H1 (cell line): ENCODE results near the gene USH1G. TPM values are rescaled to one million over a fixed set of nuclear protein-coding genes. Genes with fewer than 3 reads are reported as not detected.

Experiments
- CTCF ChIA-PET: fragments of 300-600 bp; sonication (Branson Sonifier 250); formaldehyde crosslinking; loops from one replicate; lab custom pipeline; 2021; ENCODE audit not compliant: partially characterized antibody; lab: Charles Lee
- POLR2A ChIA-PET: fragments of 300-600 bp; sonication (Branson Sonifier 250); formaldehyde crosslinking; loops from one replicate; lab custom pipeline; 2021; ENCODE audit warnings: inconsistent platforms; ENCODE audit not compliant: partially characterized antibody; lab: Charles Lee
- DNase-seq, 2 experiments: peaks; one replicate each; pipeline versions ENCODE4 v3.0.0 to v3.0.0-alpha.2; 2010 to 2022; ENCODE audit warnings: low spot score in 2 of 2, low read depth in 1 of 2, mixed read lengths in 1 of 2
- FAIRE-seq: peaks from 2 replicates; lab custom pipeline; 2011; peaks lifted over from hg19 to GRCh38; lab: Jason Lieb, UNC
- H2AFZ ChIP-seq: 2 replicates; pipeline ENCODE4 v1.8.1; 2012; ENCODE audit warnings: low read length, inconsistent platforms
- H2AK5ac ChIP-seq: 2 replicates; pipeline ENCODE4 v1.6.1; 2013; ENCODE audit warnings: low read depth, low read length
- H2BK120ac ChIP-seq: replicated peaks from 2 replicates; pipeline ENCODE3; 2013; ENCODE audit warnings: low read depth, low read length, inconsistent platforms
- H2BK12ac ChIP-seq: 2 replicates; pipeline ENCODE4 v1.6.1; 2013; ENCODE audit warnings: low read depth, low read length
- H2BK15ac ChIP-seq: 2 replicates; pipeline ENCODE4 v1.6.1; 2013; ENCODE audit warnings: low read length
- H2BK20ac ChIP-seq: 2 replicates; pipeline ENCODE4 v1.6.1; 2013; ENCODE audit warnings: low read length
- H2BK5ac ChIP-seq: 2 replicates; pipeline ENCODE4 v1.6.1; 2013; ENCODE audit warnings: low read depth, low read length
- H3K14ac ChIP-seq: 2 replicates; pipeline ENCODE4 v1.6.1; 2013; ENCODE audit warnings: inconsistent platforms; ENCODE audit not compliant: insufficient read length
- H3K18ac ChIP-seq: 2 replicates; pipeline ENCODE4 v1.6.1; 2013; ENCODE audit warnings: low read length; ENCODE audit errors: extremely low read depth
- H3K23ac ChIP-seq: 2 replicates; pipeline ENCODE4 v1.6.1; 2013; ENCODE audit warnings: inconsistent platforms; ENCODE audit not compliant: insufficient read length
- H3K23me2 ChIP-seq: 2 replicates; pipeline ENCODE4 v1.6.1; 2013; ENCODE audit warnings: low read depth, low read length
- H3K27ac ChIP-seq: 2 replicates; pipeline ENCODE4 v1.6.1; 2011; ENCODE audit warnings: low read depth, low read length, inconsistent platforms
- H3K27me3 ChIP-seq, 4 experiments: replicated peaks in 1 of 4; 1 replicate in 1 of 4; 2 replicates in 3 of 4; pipeline versions ENCODE4 v1.6.1 to v1.8.1; 2011 to 2013; ENCODE audit warnings: low read length in 3 of 4, mild to moderate bottlenecking in 3 of 4, inconsistent platforms in 2 of 4, mixed read lengths in 2 of 4, moderate library complexity in 1 of 4; ENCODE audit not compliant: control insufficient read depth in 3 of 4, insufficient read depth in 3 of 4; ENCODE audit errors: extremely low read depth in 1 of 4
- H3K36me3 ChIP-seq, 4 experiments: 2 replicates each; pipeline versions ENCODE4 v1.6.1 to v1.8.1; 2011 to 2013; ENCODE audit warnings: mild to moderate bottlenecking in 4 of 4, low read length in 3 of 4, moderate library complexity in 2 of 4, control low read depth in 1 of 4, inconsistent platforms in 1 of 4; ENCODE audit not compliant: insufficient read depth in 4 of 4, control insufficient read depth in 2 of 4
- H3K4ac ChIP-seq: replicated peaks from 2 replicates; pipeline ENCODE3; 2013; ENCODE audit warnings: low read length, low read depth, mixed read lengths, inconsistent platforms; ENCODE audit not compliant: insufficient read length
- H3K4me1 ChIP-seq, 4 experiments: replicated peaks in 1 of 4; 1 replicate in 1 of 4; 2 replicates in 3 of 4; pipeline versions ENCODE4 v1.6.1 to v1.8.1; 2011 to 2013; ENCODE audit warnings: low read length in 3 of 4, inconsistent platforms in 2 of 4, mixed read lengths in 1 of 4; ENCODE audit not compliant: insufficient read depth in 4 of 4, control insufficient read depth in 3 of 4
- H3K4me2 ChIP-seq, 2 experiments: 2 replicates each; pipeline versions ENCODE4 v1.6.1 to v1.8.1; 2011 to 2013; ENCODE audit warnings: low read depth in 2 of 2, low read length in 2 of 2, control low read depth in 1 of 2, inconsistent platforms in 1 of 2, mild to moderate bottlenecking in 1 of 2; ENCODE audit not compliant: insufficient read depth in 1 of 2
- H3K4me3 ChIP-seq, 4 experiments: fragments of 200-600, 300-600 bp in 1 of 4; sonication (generic), shearing (Covaris generic), sonication (Bioruptor Twin) in 1 of 4; 2 replicates each; pipeline versions ENCODE4 v1.5.1 to v1.8.1; 2011 to 2016; ENCODE audit warnings: low read length in 4 of 4, low read depth in 3 of 4, control low read depth in 2 of 4, inconsistent platforms in 2 of 4, mild to moderate bottlenecking in 2 of 4, mixed read lengths in 1 of 4, moderate library complexity in 1 of 4; ENCODE audit not compliant: insufficient read depth in 2 of 4; ENCODE audit errors: extremely low read depth in 1 of 4
- H3K56ac ChIP-seq: replicated peaks from 2 replicates; pipeline ENCODE3; 2013; ENCODE audit warnings: low read depth, mild to moderate bottlenecking, mixed read lengths, low read length, inconsistent platforms; ENCODE audit not compliant: insufficient read length
- H3K79me1 ChIP-seq: 2 replicates; pipeline ENCODE4 v1.6.1; 2013; ENCODE audit warnings: low read depth, low read length, control low read depth
- H3K79me2 ChIP-seq, 2 experiments: 2 replicates each; pipeline versions ENCODE4 v1.6.1 to v1.8.1; 2012 to 2013; ENCODE audit warnings: low read length in 2 of 2, mild to moderate bottlenecking in 2 of 2, inconsistent platforms in 1 of 2; ENCODE audit not compliant: insufficient read depth in 2 of 2, control insufficient read depth in 1 of 2
- H3K9ac ChIP-seq, 4 experiments: replicated peaks in 1 of 4; 1 replicate in 1 of 4; 2 replicates in 3 of 4; pipeline versions ENCODE4 v1.6.1 to v1.8.1; 2011 to 2013; ENCODE audit warnings: low read depth in 3 of 4, low read length in 3 of 4, control low read depth in 2 of 4, mild to moderate bottlenecking in 2 of 4, moderate library complexity in 2 of 4, inconsistent platforms in 1 of 4; ENCODE audit errors: extremely low read depth in 1 of 4
- H3K9me3 ChIP-seq, 2 experiments: 2 replicates each; pipeline versions ENCODE4 v1.6.1 to v1.8.1; 2012 to 2013; ENCODE audit warnings: mild to moderate bottlenecking in 2 of 2, moderate library complexity in 2 of 2, control low read depth in 1 of 2, inconsistent platforms in 1 of 2, low read depth in 1 of 2, low read length in 1 of 2, mixed read lengths in 1 of 2; ENCODE audit not compliant: insufficient read depth in 2 of 2
- H4K20me1 ChIP-seq, 2 experiments: replicated peaks in 1 of 2; 2 replicates each; pipeline versions ENCODE3 to v1.8.1; 2011 to 2013; ENCODE audit warnings: inconsistent platforms in 2 of 2, low read length in 2 of 2, mild to moderate bottlenecking in 1 of 2; ENCODE audit not compliant: insufficient read depth in 2 of 2, control insufficient read depth in 1 of 2
- H4K5ac ChIP-seq: 2 replicates; pipeline ENCODE4 v1.6.1; 2013; ENCODE audit warnings: low read length, low read depth, mixed read lengths, inconsistent platforms; ENCODE audit not compliant: insufficient read length
- H4K8ac ChIP-seq: 2 replicates; pipeline ENCODE4 v1.8.0; 2013; ENCODE audit warnings: mild to moderate bottlenecking, moderate library complexity, low read length, inconsistent platforms; ENCODE audit not compliant: insufficient read depth; ENCODE audit errors: extremely low read depth
- H4K91ac ChIP-seq: replicated peaks from 2 replicates; pipeline ENCODE3; 2013; ENCODE audit warnings: low read length, mixed read lengths, inconsistent platforms; ENCODE audit not compliant: insufficient read length
- ATF3 ChIP-seq: IDR thresholded peaks from 2 replicates; pipeline ENCODE4 v1.6.1; 2011; ENCODE audit warnings: low read depth, mild to moderate bottlenecking, low read length; ENCODE audit not compliant: insufficient read depth
- CTCF ChIP-seq, 3 experiments: IDR thresholded peaks; 1 replicate in 2 of 3; 2 replicates in 1 of 3; pipeline versions ENCODE4 v1.5.1 to v1.6.1; 2011; ENCODE audit warnings: low read length in 3 of 3, mild to moderate bottlenecking in 3 of 3, inconsistent platforms in 2 of 3, low read depth in 1 of 3, moderate library complexity in 1 of 3; ENCODE audit not compliant: insufficient read depth in 1 of 3; ENCODE audit errors: control extremely low read depth in 1 of 3
- WGBS, 2 experiments: shearing (Covaris generic) in 1 of 2; methylation state at CpG; one replicate each; pipeline versions ENCODE4 v1.1.6 to v1.1.7; 2013 to 2015; ENCODE audit warnings: low lambda C conversion rate in 2 of 2, mixed read lengths in 2 of 2, inconsistent platforms in 1 of 2, low coverage in 1 of 2, missing lambda C conversion rate in 1 of 2; ENCODE audit not compliant: insufficient replicate concordance in 2 of 2, insufficient coverage in 1 of 2, insufficient read length in 1 of 2; ENCODE audit errors: extremely low coverage in 1 of 2, missing lambda C conversion rate in 1 of 2; 5-methylcytosine and 5-hydroxymethylcytosine counted together
- polyA plus RNA-seq, 7 experiments: library from polyadenylated mRNA; depleted of rRNA in 3 of 7; stranded (reverse) in 5 of 7; unstranded in 2 of 7; fragments of >200 nt in 5 of 7; fragments of 200-250 nt in 2 of 7; gene quantifications; 1 replicate in 5 of 7; 2 replicates in 1 of 7; 4 replicates in 1 of 7; pipeline versions ENCODE4 v1.2.1 to v1.2.3, GENCODE V29; 2011 to 2013; ENCODE audit warnings: missing spikeins in 2 of 7, mixed read lengths in 2 of 7
- total RNA-seq: library from RNA; stranded (reverse); fragmentation: NEBNext Ultra II Directional; extraction: Animal tissue kit (Norgen Biotek cat#: 25700); gene quantifications from 2 replicates; pipeline ENCODE4 v1.2.1, GENCODE V29; 2021

Gene USH1G
- total and polyA plus RNA-seq, 2 of the 8 experiments (the other 6 are each of a cell fraction or from before 2014, with no cell fraction given), result 1.6 to 4.3 TPM

- Histone ChIP-seq H3K79me1 (no peaks in the 10 kb centered on the region), H3K27me3 (peaks cover 0 to 7% (median 2%) of the 10 kb centered on the region in 4 experiments; a peak in 5 of 7 replicates), H3K9me3 (peaks cover 0 to 7% of the 10 kb centered on the region in 2 experiments; a peak in 1 of 4 replicates), H3K79me2 (no peaks in the 10 kb centered on the region), H2BK20ac (no peak overlapping the region), H3K36me3 (no peaks in the 10 kb centered on the region), H2BK12ac (peak overlapping the region; percentile 29; the same call in 1 of the 2 replicates), H3K23ac (no peak overlapping the region), H2AK5ac (no peak overlapping the region), H2BK5ac (no peak overlapping the region), H3K27ac (no peak overlapping the region), H3K4me2 (no peak overlapping the region), H3K4me1 (peaks cover 1 to 9% (median 5%) of the 10 kb centered on the region in 4 experiments; a peak in 6 of 7 replicates), H4K20me1 (no peaks in the 10 kb centered on the region), H2BK15ac (peak overlapping the region; percentile 40), H3K56ac (no peak overlapping the region), H3K4me3 (no peak overlapping the region), H3K14ac (no peak overlapping the region), H3K4ac (no peak overlapping the region), H2AFZ (no peak overlapping the region; the same call in 1 of the 2 replicates), H3K18ac (no peak overlapping the region), H2BK120ac (no peak overlapping the region), H4K5ac (no peak overlapping the region), H4K91ac (peak overlapping the region; percentile 74), H3K9ac (no peak overlapping the region), H4K8ac (no peak overlapping the region), H3K23me2 (no peaks in the 10 kb centered on the region)
- TF ChIP-seq ATF3 (no peak), CTCF (IDR thresholded peaks at IDR 0.05; ENCODE audit: control extremely low read depth in 1 of 3, insufficient read depth in 1 of 3, low read depth in 1 of 3, low read length in 3 of 3) (no peak)
- CTCF ChIA-PET, result interaction anchor here (1.2 to 1.8 kb wide), 5 partner anchors 10 to 38 kb away, joined by 3 to 8 read pairs (median 4); partner anchors contain the start of genes OTOP2 and USH1G
- WGBS, 2 experiments, result 80% methylated on average over 5 of the region's 6 CpGs; no CpG with 5 or more reads in 1 of the 2 experiments
- DNase-seq (no peak), FAIRE-seq (no peak)
- POLR2A ChIA-PET, result no interaction called here
These were observed 19.4 kb downstream of the USH1G start for GRCh38 chr17:74903671-74904070.
